Measurements from ENCODE around the gene KDM6A. TPM values are rescaled to one million over a fixed set of nuclear protein-coding genes. Genes with fewer than 3 reads are reported as not detected.
"Not testable (repeated sequence)": the region's sequence is repeated elsewhere in the genome, so short reads cannot be mapped to it uniquely, and the experiment has no call there.

Gene KDM6A
- total and polyA plus RNA-seq, 4 experiments from 2014 or later = 12.5 to 51.2 (median 34.3) TPM

GRCh38 chrX:45046417-45046816 lies 173.4 kb downstream of the KDM6A start:
- H3K4me1 ChIP-seq (ENCODE audit: insufficient read depth, low read length) = no peaks in the 10 kb centered on the region
- ChIA-PET POLR2A (ENCODE audit: partially characterized antibody) (no interaction called here), CTCF (ENCODE audit: partially characterized antibody) (no interaction called here)
- Mint-ChIP-seq H3K4me3 (no peak overlapping the region), H3K9me3 (no peaks in the 10 kb centered on the region), H3K27ac (no peak overlapping the region), H3K27me3 (no peaks in the 10 kb centered on the region), H3K36me3 (peaks cover 10 to 19% of the 10 kb centered on the region in 2 donors), H3K4me1 (peaks cover 6 to 26% (median 21%) of the 10 kb centered on the region in 4 donors)
- no peaks in the 10 kb centered on the region for H3K27me3 ChIP-seq (ENCODE audit: insufficient read depth, low read length)
- intact Hi-C loops (cut with micrococcal nuclease) = no loop called here
- H3K9me3 ChIP-seq (ENCODE audit: control insufficient read depth in 1 of 2, low read length in 2 of 2) = no peaks in the 10 kb centered on the region
- H3K27ac ChIP-seq (ENCODE audit: low read depth, low read length) = no peak overlapping the region
- no peak overlapping the region for H3K4me3 ChIP-seq (ENCODE audit: low read length in 2 of 2)
- no peaks in the 10 kb centered on the region for H3K36me3 ChIP-seq (ENCODE audit: insufficient read depth, low read length)
- DNase-seq = no peak

GRCh38 chrX:45050558-45050957 lies 177.6 kb downstream of the KDM6A start:
- POLR2A ChIA-PET (ENCODE audit: partially characterized antibody) = no interaction called here
- H3K4me3 ChIP-seq (ENCODE audit: low read length in 2 of 2) = no peak overlapping the region
- DNase-seq = no peak
- Mint-ChIP-seq H3K27me3 (no peaks in the 10 kb centered on the region), H3K9me3 (no peaks in the 10 kb centered on the region), H3K27ac (peak overlapping the region in 2 of 7 donors; percentile 19 to 71), H3K4me1 (peaks cover 6 to 31% (median 21%) of the 10 kb centered on the region in 4 donors), H3K36me3 (peaks cover 15 to 20% of the 10 kb centered on the region in 2 donors), H3K4me3 (no peak overlapping the region)
- no peaks in the 10 kb centered on the region for H3K27me3 ChIP-seq (ENCODE audit: insufficient read depth, low read length)
- CTCF ChIA-PET (ENCODE audit: partially characterized antibody) = no interaction called here
- H3K27ac ChIP-seq (ENCODE audit: low read depth, low read length) = no peak overlapping the region
- H3K36me3 ChIP-seq (ENCODE audit: insufficient read depth, low read length) = peaks cover 3% of the 10 kb centered on the region
- intact Hi-C loops (cut with micrococcal nuclease) = no loop called here
- H3K4me1 ChIP-seq (ENCODE audit: insufficient read depth, low read length) = no peaks in the 10 kb centered on the region
- no peaks in the 10 kb centered on the region for H3K9me3 ChIP-seq (ENCODE audit: control insufficient read depth in 1 of 2, low read length in 2 of 2)

- ChIA-PET CTCF (ENCODE audit: partially characterized antibody) (no interaction called here), POLR2A (ENCODE audit: partially characterized antibody) (no interaction called here)
- H3K9me3 Mint-ChIP-seq = no peaks in the 10 kb centered on the region
- H3K4me1 ChIP-seq (ENCODE audit: insufficient read depth, low read length) = no peaks in the 10 kb centered on the region
- no peak overlapping the region for H3K4me3 Mint-ChIP-seq
- peak overlapping the region in 6 of 7 donors; percentile 1 to 70 (median 30) for H3K27ac Mint-ChIP-seq
- DNase-seq = no peak
- H3K4me1 Mint-ChIP-seq = peaks cover 6 to 20% (median 15%) of the 10 kb centered on the region in 4 donors
- no peaks in the 10 kb centered on the region for H3K27me3 Mint-ChIP-seq
- no peak overlapping the region for H3K27ac ChIP-seq (ENCODE audit: low read depth, low read length)
- intact Hi-C loops (cut with micrococcal nuclease) = no loop called here
- H3K36me3 ChIP-seq (ENCODE audit: insufficient read depth, low read length) = peaks cover 3% of the 10 kb centered on the region
- H3K27me3 ChIP-seq (ENCODE audit: insufficient read depth, low read length) = no peaks in the 10 kb centered on the region
- no peaks in the 10 kb centered on the region for H3K9me3 ChIP-seq (ENCODE audit: control insufficient read depth in 1 of 2, low read length in 2 of 2)
- no peak overlapping the region for H3K4me3 ChIP-seq (ENCODE audit: low read length in 2 of 2)
- peaks cover 10 to 26% of the 10 kb centered on the region in 2 donors for H3K36me3 Mint-ChIP-seq
These were observed 183.6 kb downstream of the KDM6A start for GRCh38 chrX:45056428-45057145.

GRCh38 chrX:45059906-45060305 lies 186.9 kb downstream of the KDM6A start:
- DNase-seq; H3K27me3 ChIP-seq (ENCODE audit: insufficient read depth, low read length); H3K27ac ChIP-seq (ENCODE audit: low read depth, low read length); H3K4me3 Mint-ChIP-seq; H3K9me3 ChIP-seq (ENCODE audit: control insufficient read depth in 1 of 2, low read length in 2 of 2); H3K4me3 ChIP-seq (ENCODE audit: low read length in 2 of 2); H3K4me1 ChIP-seq (ENCODE audit: insufficient read depth, low read length); H3K9me3 Mint-ChIP-seq; intact Hi-C loops (cut with micrococcal nuclease); H3K27me3 Mint-ChIP-seq; POLR2A ChIA-PET (ENCODE audit: partially characterized antibody): not testable (repeated sequence)
- CTCF ChIA-PET (ENCODE audit: partially characterized antibody) = interaction anchor here (0.9 kb wide), 1 partner anchor 10 kb away, joined by 3 read pairs; no protein-coding TSS in a partner anchor
- H3K36me3 ChIP-seq (ENCODE audit: insufficient read depth, low read length) = peaks cover 11% of the 10 kb centered on the region
- Mint-ChIP-seq H3K27ac (peak overlapping the region in 1 of 7 donors; percentile 42), H3K4me1 (peaks cover 6 to 28% (median 18%) of the 10 kb centered on the region in 4 donors), H3K36me3 (peaks cover 25 to 44% of the 10 kb centered on the region in 2 donors)

- intact Hi-C loops (cut with micrococcal nuclease) = no loop called here
- no peaks in the 10 kb centered on the region for H3K27me3 ChIP-seq (ENCODE audit: insufficient read depth, low read length)
- DNase-seq = no peak
- Mint-ChIP-seq H3K27me3 (no peaks in the 10 kb centered on the region), H3K27ac (peak overlapping the region in 3 of 7 donors; percentile 9 to 58 (median 44)), H3K4me3 (peak overlapping the region in 1 of 8 donors; percentile 14), H3K9me3 (no peaks in the 10 kb centered on the region), H3K4me1 (peaks cover 8 to 28% (median 23%) of the 10 kb centered on the region in 4 donors), H3K36me3 (peaks cover 37 to 49% of the 10 kb centered on the region in 2 donors)
- H3K27ac ChIP-seq (ENCODE audit: low read depth, low read length) = no peak overlapping the region
- H3K4me3 ChIP-seq (ENCODE audit: low read length in 2 of 2) = no peak overlapping the region
- H3K9me3 ChIP-seq (ENCODE audit: control insufficient read depth in 1 of 2, low read length in 2 of 2) = no peaks in the 10 kb centered on the region
- CTCF ChIA-PET (ENCODE audit: partially characterized antibody) = no interaction called here
- POLR2A ChIA-PET (ENCODE audit: partially characterized antibody) = no interaction called here
- H3K4me1 ChIP-seq (ENCODE audit: insufficient read depth, low read length) = peaks cover 4% of the 10 kb centered on the region
- peaks cover 16% of the 10 kb centered on the region for H3K36me3 ChIP-seq (ENCODE audit: insufficient read depth, low read length)
These were observed 190.5 kb downstream of the KDM6A start for GRCh38 chrX:45063319-45064095.

GRCh38 chrX:45068569-45068968 lies 195.6 kb downstream of the KDM6A start:
- Mint-ChIP-seq H3K27ac (peak overlapping the region; percentile 81 to 97 (median 91)), H3K27me3 (no peaks in the 10 kb centered on the region), H3K9me3 (peaks cover 0 to 5% (median 0%) of the 10 kb centered on the region in 8 donors), H3K4me3 (peak overlapping the region; percentile 45 to 77 (median 64)), H3K4me1 (peaks cover 28 to 66% (median 50%) of the 10 kb centered on the region in 4 donors), H3K36me3 (peaks cover 43 to 45% of the 10 kb centered on the region in 2 donors)
- no peaks in the 10 kb centered on the region for H3K27me3 ChIP-seq (ENCODE audit: insufficient read depth, low read length)
- no peak overlapping the region for H3K27ac ChIP-seq (ENCODE audit: low read depth, low read length)
- no peaks in the 10 kb centered on the region for H3K9me3 ChIP-seq (ENCODE audit: control insufficient read depth in 1 of 2, low read length in 2 of 2)
- H3K4me3 ChIP-seq (ENCODE audit: low read length in 2 of 2) = no peak overlapping the region
- H3K36me3 ChIP-seq (ENCODE audit: insufficient read depth, low read length) = peaks cover 18% of the 10 kb centered on the region
- H3K4me1 ChIP-seq (ENCODE audit: insufficient read depth, low read length) = peaks cover 28% of the 10 kb centered on the region
- DNase-seq = peak; percentile 24 to 60 (median 48)
- ChIA-PET CTCF (ENCODE audit: partially characterized antibody) (interaction anchor here (1.0 to 1.2 kb wide), 2 partner anchors 194 to 1110 kb away, joined by 3 to 5 read pairs; no protein-coding TSS in a partner anchor), POLR2A (ENCODE audit: partially characterized antibody) (interaction anchor here (1.0 kb wide), 1 partner anchor 194 kb away, joined by 7 read pairs; no protein-coding TSS in a partner anchor)
- intact Hi-C loops (cut with micrococcal nuclease) = no loop called here
